Stimulated activated effector memory CD8-positive, alpha-beta T cell treated with anti-CD3 and anti-CD28 coated beads, Interleukin-12 subunit alpha, Interleukin-12 subunit beta, amount 100 ng/mL, for 72 hours (primary cell): ENCODE results near the gene SELENOT.
A peak's percentile ranks its signal among the peaks of the same experiment; 100 is the strongest.
"Not testable (repeated sequence)": the region's sequence is repeated elsewhere in the genome, so short reads cannot be mapped to it uniquely, and the experiment has no call there.

Source experiments
- ATAC-seq: fragments of 150-1000 bp; cut with Tn5 transposase; 2 replicates; pipeline ENCODE4 v1.10.0; 2021
- DNase-seq, 2 donors: peaks; one replicate each; pipeline ENCODE4 v3.0.0; 2021 to 2022; ENCODE audit warnings: low spot score in 2 of 2
- H3K27ac Mint-ChIP-seq: one replicate; pipeline ENCODE4 v1.8.0; 2022; ENCODE audit warnings: mild to moderate bottlenecking, mixed read lengths
- H3K36me3 Mint-ChIP-seq: one replicate; pipeline ENCODE4 v1.8.0; 2022; ENCODE audit warnings: mild to moderate bottlenecking, mixed read lengths
- H3K4me1 Mint-ChIP-seq: one replicate; pipeline ENCODE4 v1.8.0; 2022; ENCODE audit warnings: mixed read lengths
- H3K4me3 Mint-ChIP-seq: one replicate; pipeline ENCODE4 v1.8.0; 2022; ENCODE audit warnings: mild to moderate bottlenecking, mixed read lengths
- H3K9me3 Mint-ChIP-seq: one replicate; pipeline ENCODE4 v1.8.0; 2022; ENCODE audit warnings: mixed read lengths

The SELENOT gene

GRCh38 chr3:150600647-150601530 lies 2.2 kb upstream of the SELENOT start:
- not testable (repeated sequence) for ATAC-seq
- Mint-ChIP-seq H3K4me3 (peak overlapping the region; percentile 97), H3K4me1 (peaks cover 42% of the 10 kb centered on the region)

GRCh38 chr3:150602426-150603152 lies 532 bp upstream of the SELENOT start:
- H3K9me3 Mint-ChIP-seq: no peaks in the 10 kb centered on the region

More at GRCh38 chr3:150600647-150601530, 2.2 kb upstream of the SELENOT start:
- DNase-seq, H3K27ac Mint-ChIP-seq, H3K9me3 Mint-ChIP-seq: not testable (repeated sequence)
- peaks cover 33% of the 10 kb centered on the region for H3K36me3 Mint-ChIP-seq

GRCh38 chr3:150603980-150604319 lies 829 bp downstream of the SELENOT start:
- H3K4me1 Mint-ChIP-seq: peaks cover 71% of the 10 kb centered on the region
- peak overlapping the region; percentile 97 for H3K4me3 Mint-ChIP-seq
- H3K36me3 Mint-ChIP-seq: peaks cover 58% of the 10 kb centered on the region
- ATAC-seq (no peak), DNase-seq (no peak)
- H3K27ac Mint-ChIP-seq: peak overlapping the region; percentile 99
- H3K9me3 Mint-ChIP-seq: no peaks in the 10 kb centered on the region

More at GRCh38 chr3:150602426-150603152, 532 bp upstream of the SELENOT start:
- Mint-ChIP-seq H3K4me3 (peak overlapping the region; percentile 97), H3K27ac (peak overlapping the region; percentile 99), H3K36me3 (peaks cover 50% of the 10 kb centered on the region), H3K4me1 (peaks cover 59% of the 10 kb centered on the region)
- ATAC-seq: no peak
- DNase-seq: no peak

GRCh38 chr3:150605998-150606641 lies 3.0 kb downstream of the SELENOT start:
- Mint-ChIP-seq H3K36me3 (peaks cover 60% of the 10 kb centered on the region), H3K27ac (peak overlapping the region; percentile 99), H3K4me3 (peak overlapping the region; percentile 97), H3K4me1 (peaks cover 80% of the 10 kb centered on the region), H3K9me3 (no peaks in the 10 kb centered on the region)
- DNase-seq (no peak), ATAC-seq (no peak)

- DNase-seq (no peak), ATAC-seq (no peak)
- no peaks in the 10 kb centered on the region for H3K9me3 Mint-ChIP-seq
- peak overlapping the region; percentile 43 for H3K27ac Mint-ChIP-seq
- peak overlapping the region; percentile 97 for H3K4me3 Mint-ChIP-seq
- peaks cover 76% of the 10 kb centered on the region for H3K4me1 Mint-ChIP-seq
- peaks cover 74% of the 10 kb centered on the region for H3K36me3 Mint-ChIP-seq
Observed at GRCh38 chr3:150607267-150608065, 4.3 kb downstream of the SELENOT start.

GRCh38 chr3:150609988-150610387 lies 6.9 kb downstream of the SELENOT start:
- Mint-ChIP-seq H3K36me3 (peaks cover 72% of the 10 kb centered on the region), H3K27ac (no peak overlapping the region), H3K4me3 (peak overlapping the region; percentile 41), H3K4me1 (peaks cover 85% of the 10 kb centered on the region), H3K9me3 (peaks cover 2% of the 10 kb centered on the region)
- no peak for DNase-seq
- ATAC-seq: peak; percentile 9

GRCh38 chr3:150610785-150611184 lies 7.7 kb downstream of the SELENOT start:
- H3K36me3 Mint-ChIP-seq: peaks cover 70% of the 10 kb centered on the region
- no peak for DNase-seq
- peaks cover 83% of the 10 kb centered on the region for H3K4me1 Mint-ChIP-seq

GRCh38 chr3:150611666-150612065 lies 8.5 kb downstream of the SELENOT start:
- ATAC-seq: no peak
- Mint-ChIP-seq H3K4me1 (peaks cover 74% of the 10 kb centered on the region), H3K9me3 (peaks cover 2% of the 10 kb centered on the region), H3K36me3 (peaks cover 61% of the 10 kb centered on the region), H3K27ac (no peak overlapping the region), H3K4me3 (no peak overlapping the region)
- no peak for DNase-seq

More at GRCh38 chr3:150610785-150611184, 7.7 kb downstream of the SELENOT start:
- peaks cover 2% of the 10 kb centered on the region for H3K9me3 Mint-ChIP-seq
- H3K27ac Mint-ChIP-seq: no peak overlapping the region
- ATAC-seq: no peak
- H3K4me3 Mint-ChIP-seq: peak overlapping the region; percentile 41

- Mint-ChIP-seq H3K4me3 (no peak overlapping the region), H3K27ac (no peak overlapping the region), H3K9me3 (peaks cover 2% of the 10 kb centered on the region), H3K4me1 (peaks cover 66% of the 10 kb centered on the region), H3K36me3 (peaks cover 60% of the 10 kb centered on the region)
- DNase-seq (no peak), ATAC-seq (no peak)
Observed at GRCh38 chr3:150612494-150612893, 9.4 kb downstream of the SELENOT start.

- H3K9me3 Mint-ChIP-seq: peaks cover 2% of the 10 kb centered on the region
- H3K4me3 Mint-ChIP-seq: peak overlapping the region; percentile 20
- DNase-seq: no peak
- peak overlapping the region; percentile 76 for H3K27ac Mint-ChIP-seq
- peaks cover 59% of the 10 kb centered on the region for H3K36me3 Mint-ChIP-seq
- peaks cover 60% of the 10 kb centered on the region for H3K4me1 Mint-ChIP-seq
- no peak for ATAC-seq
Observed at GRCh38 chr3:150613034-150613433, 9.9 kb downstream of the SELENOT start.

- ATAC-seq: peak; percentile 93
- Mint-ChIP-seq H3K36me3 (peaks cover 63% of the 10 kb centered on the region), H3K9me3 (peaks cover 2% of the 10 kb centered on the region), H3K27ac (peak overlapping the region; percentile 76), H3K4me3 (peak overlapping the region; percentile 20), H3K4me1 (peaks cover 53% of the 10 kb centered on the region)
- no peak for DNase-seq
Observed at GRCh38 chr3:150613709-150614480, 10.8 kb downstream of the SELENOT start.

- H3K9me3 Mint-ChIP-seq: no peaks in the 10 kb centered on the region
- peak; percentile 73 for ATAC-seq
- H3K27ac Mint-ChIP-seq: peak overlapping the region; percentile 19
- peaks cover 67% of the 10 kb centered on the region for H3K36me3 Mint-ChIP-seq
- peaks cover 37% of the 10 kb centered on the region for H3K4me1 Mint-ChIP-seq
- H3K4me3 Mint-ChIP-seq: no peak overlapping the region
- DNase-seq: no peak
Observed at GRCh38 chr3:150620002-150620689, 17.0 kb downstream of the SELENOT start.

GRCh38 chr3:150622955-150623354 lies 19.8 kb downstream of the SELENOT start:
- not testable (repeated sequence) for ATAC-seq, H3K9me3 Mint-ChIP-seq, DNase-seq, H3K4me3 Mint-ChIP-seq, H3K27ac Mint-ChIP-seq
- H3K4me1 Mint-ChIP-seq: peaks cover 44% of the 10 kb centered on the region
- peaks cover 79% of the 10 kb centered on the region for H3K36me3 Mint-ChIP-seq
